ENCODE results near the gene OSBPL6. TPM values are rescaled to one million over a fixed set of nuclear protein-coding genes. Genes with fewer than 3 reads are reported as not detected.

OSBPL6 gene
- total and polyA plus RNA-seq, 10 donors: 0.13 to 2.2 (median 1.4) TPM

DNA sequence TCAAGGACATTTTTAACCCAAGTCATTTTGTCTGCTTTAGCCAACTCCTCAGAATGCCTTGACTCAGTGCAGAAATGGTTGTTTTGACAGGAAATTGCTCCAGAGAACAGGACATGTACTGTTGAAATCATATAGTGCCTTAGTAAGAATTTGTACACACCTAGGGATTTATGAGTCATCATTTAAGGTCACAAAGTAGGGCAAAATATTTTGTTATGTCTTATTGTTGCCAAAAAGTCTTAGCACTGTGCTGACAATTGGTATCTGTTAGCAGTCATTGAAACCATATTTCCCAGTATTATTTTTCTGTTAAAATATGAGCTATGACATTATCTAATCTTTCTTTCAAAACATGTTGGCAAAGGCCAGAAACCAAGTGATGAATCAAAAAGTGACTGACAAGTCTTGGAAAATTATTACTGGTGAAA is 104.5 kb downstream of the OSBPL6 start:
- Histone ChIP-seq H3K27ac (no peak overlapping the region), H3K9me3 (no peaks in the 10 kb centered on the region), H3K27me3 (replicated peaks in 1 of 7) (peaks cover 0 to 7% (median 0%) of the 10 kb centered on the region in 7 donors), H3K4me1 (no peaks in the 10 kb centered on the region), H3K4me3 (no peak overlapping the region), H3K36me3 (no peaks in the 10 kb centered on the region)
- no peak for TF ChIP-seq POLR2A (IDR thresholded peaks at IDR 0.05)
- TF ChIP-seq POLR2AphosphoS5 (IDR thresholded peaks at IDR 0.05): no peak
- TF ChIP-seq, protein P1, sequence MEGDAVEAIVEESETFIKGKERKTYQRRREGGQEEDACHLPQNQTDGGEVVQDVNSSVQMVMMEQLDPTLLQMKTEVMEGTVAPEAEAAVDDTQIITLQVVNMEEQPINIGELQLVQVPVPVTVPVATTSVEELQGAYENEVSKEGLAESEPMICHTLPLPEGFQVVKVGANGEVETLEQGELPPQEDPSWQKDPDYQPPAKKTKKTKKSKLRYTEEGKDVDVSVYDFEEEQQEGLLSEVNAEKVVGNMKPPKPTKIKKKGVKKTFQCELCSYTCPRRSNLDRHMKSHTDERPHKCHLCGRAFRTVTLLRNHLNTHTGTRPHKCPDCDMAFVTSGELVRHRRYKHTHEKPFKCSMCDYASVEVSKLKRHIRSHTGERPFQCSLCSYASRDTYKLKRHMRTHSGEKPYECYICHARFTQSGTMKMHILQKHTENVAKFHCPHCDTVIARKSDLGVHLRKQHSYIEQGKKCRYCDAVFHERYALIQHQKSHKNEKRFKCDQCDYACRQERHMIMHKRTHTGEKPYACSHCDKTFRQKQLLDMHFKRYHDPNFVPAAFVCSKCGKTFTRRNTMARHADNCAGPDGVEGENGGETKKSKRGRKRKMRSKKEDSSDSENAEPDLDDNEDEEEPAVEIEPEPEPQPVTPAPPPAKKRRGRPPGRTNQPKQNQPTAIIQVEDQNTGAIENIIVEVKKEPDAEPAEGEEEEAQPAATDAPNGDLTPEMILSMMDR (IDR thresholded peaks at IDR 0.05 in 8 of 11, conservative IDR thresholded peaks at IDR 0.05 in 3 of 11): no peak
- DNase-seq: no peak
- intact Hi-C loops (cut with DNase I; ENCODE audit: low total_unique reads): no loop called here

DNA sequence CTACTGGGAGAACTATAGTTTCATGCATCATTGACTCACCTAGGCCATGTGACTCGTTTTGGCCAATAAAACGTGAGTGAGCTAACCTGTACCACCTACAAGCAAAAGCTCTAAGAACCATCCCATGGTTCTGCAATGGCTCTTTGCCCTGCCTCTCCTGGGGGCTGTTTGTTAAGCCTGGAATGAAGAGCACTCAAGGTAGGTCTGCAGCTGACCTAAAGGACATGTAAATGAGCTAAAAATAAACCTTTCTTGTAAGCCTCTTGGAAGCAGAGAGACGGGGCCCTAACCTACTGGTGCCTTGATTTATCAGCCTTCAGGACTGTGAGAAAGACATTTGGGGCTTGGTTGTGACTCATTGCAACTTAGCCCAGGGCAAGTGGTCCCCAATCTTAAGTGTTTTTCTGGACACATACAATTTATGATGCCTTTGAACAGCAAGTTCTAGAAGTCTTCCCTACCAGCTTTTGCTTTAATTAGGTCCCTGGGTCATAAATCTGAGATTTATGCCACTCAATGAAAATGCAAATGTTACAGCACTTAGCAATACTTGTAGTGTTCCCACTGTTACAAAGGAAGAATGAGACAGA is 107.4 kb downstream of the OSBPL6 start:
- 65 to 91% (median 81%) methylated on average over 3 of the region's 3 CpGs for WGBS, 5 donors
- TF ChIP-seq, protein P1 (IDR thresholded peaks at IDR 0.05 in 8 of 11, conservative IDR thresholded peaks at IDR 0.05 in 3 of 11): no peak
- TF ChIP-seq POLR2AphosphoS5 (IDR thresholded peaks at IDR 0.05): no peak
- TF ChIP-seq POLR2A (IDR thresholded peaks at IDR 0.05): no peak
- Histone ChIP-seq H3K4me3 (no peak overlapping the region), H3K36me3 (no peaks in the 10 kb centered on the region), H3K9me3 (no peaks in the 10 kb centered on the region), H3K27ac (no peak overlapping the region), H3K4me1 (no peaks in the 10 kb centered on the region), H3K27me3 (replicated peaks in 1 of 7) (peaks cover 0 to 7% (median 0%) of the 10 kb centered on the region in 7 donors)
- DNase-seq: no peak
- intact Hi-C loops (cut with DNase I; ENCODE audit: low total_unique reads): no loop called here

DNA sequence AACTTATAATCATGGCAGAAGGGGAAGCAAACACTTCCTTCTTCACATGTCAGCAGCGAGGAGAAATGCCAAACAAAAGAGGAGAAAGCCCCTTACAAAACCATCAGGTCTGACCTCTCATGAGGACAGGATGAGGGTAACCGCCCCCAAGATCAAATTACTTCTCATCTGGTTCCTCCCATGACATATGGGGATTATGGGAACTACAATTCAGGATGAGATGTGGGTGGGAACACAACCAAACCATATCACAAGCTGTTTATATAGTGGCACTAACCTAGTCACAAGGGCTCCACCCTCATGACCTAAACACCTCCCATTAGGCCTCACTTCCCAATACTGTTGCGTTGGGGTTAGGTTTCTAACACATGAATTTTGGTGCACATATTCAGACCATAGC is 110.0 kb downstream of the OSBPL6 start:
- intact Hi-C loops (cut with DNase I; ENCODE audit: low total_unique reads): no loop called here
- DNase-seq: no peak

DNA sequence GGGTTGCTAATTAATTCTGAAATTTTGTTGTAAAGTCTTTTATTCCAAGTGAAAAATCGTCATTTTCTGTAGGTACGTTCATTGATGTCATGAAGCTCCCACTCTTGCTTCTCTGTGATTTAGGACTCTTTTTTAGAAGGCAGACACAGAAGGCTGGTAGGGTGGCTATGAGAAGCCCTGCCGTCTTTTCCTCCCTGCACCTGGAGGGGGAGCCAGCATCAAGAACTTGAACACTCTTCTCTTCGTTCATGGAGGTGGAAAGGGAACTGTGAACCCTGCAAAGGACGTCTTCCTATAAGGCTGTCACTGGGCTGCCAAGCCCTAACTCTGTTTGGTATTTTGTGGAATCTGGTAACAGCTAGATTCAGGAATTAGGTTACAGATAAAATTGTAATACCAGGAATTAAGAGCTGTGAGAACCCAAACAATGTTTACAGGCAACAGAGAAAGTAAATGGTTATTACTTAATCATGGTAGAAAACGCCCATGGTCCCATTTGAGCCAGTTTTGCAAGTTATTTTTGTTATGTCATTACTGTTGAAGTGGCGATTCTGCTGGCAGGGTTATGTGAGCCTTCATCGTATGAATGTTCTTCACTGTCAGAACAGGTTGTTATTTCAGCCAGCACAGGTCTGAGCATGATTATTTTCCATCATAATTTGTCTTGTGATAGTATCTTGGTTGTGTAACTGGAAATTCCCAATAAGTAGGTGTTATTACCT is 112.2 kb downstream of the OSBPL6 start:
- Histone ChIP-seq H3K4me3 (no peak overlapping the region), H3K36me3 (no peaks in the 10 kb centered on the region), H3K9me3 (no peaks in the 10 kb centered on the region), H3K27ac (peak overlapping the region in 1 of 8 donors; percentile 36), H3K27me3 (replicated peaks in 1 of 7) (no peaks in the 10 kb centered on the region), H3K4me1 (no peaks in the 10 kb centered on the region)
- TF ChIP-seq, protein P1 (IDR thresholded peaks at IDR 0.05 in 8 of 11, conservative IDR thresholded peaks at IDR 0.05 in 3 of 11): peak in 4 of 11 experiments; percentile 15 to 29 (median 24)
- TF ChIP-seq POLR2A (IDR thresholded peaks at IDR 0.05) (no peak), POLR2AphosphoS5 (IDR thresholded peaks at IDR 0.05) (no peak)
- WGBS, 5 donors: 29 to 39% (median 36%) methylated on average over 8 of the region's 8 CpGs
- intact Hi-C loops (cut with DNase I; ENCODE audit: low total_unique reads): no loop called here
- DNase-seq: no peak

More for the DNA sequence above, 110.0 kb downstream of the OSBPL6 start:
- Histone ChIP-seq H3K4me1 (no peaks in the 10 kb centered on the region), H3K4me3 (no peak overlapping the region), H3K36me3 (no peaks in the 10 kb centered on the region), H3K9me3 (no peaks in the 10 kb centered on the region), H3K27ac (peak overlapping the region in 1 of 8 donors; percentile 36), H3K27me3 (replicated peaks in 1 of 7) (peaks cover 0 to 3% (median 0%) of the 10 kb centered on the region in 7 donors)
- TF ChIP-seq POLR2AphosphoS5 (IDR thresholded peaks at IDR 0.05): no peak
- TF ChIP-seq, protein P1 (IDR thresholded peaks at IDR 0.05 in 8 of 11, conservative IDR thresholded peaks at IDR 0.05 in 3 of 11): no peak
- TF ChIP-seq POLR2A (IDR thresholded peaks at IDR 0.05): no peak
- 49 to 68% (median 51%) methylated on average over 3 of the region's 3 CpGs for WGBS, 5 donors
